HCT116 (cell line): ENCODE results near the gene CTCF. TPM values are rescaled to one million over a fixed set of nuclear protein-coding genes. Genes with fewer than 3 reads are reported as not detected.

Experiments
- ATAC-seq: fragments of 200-7000 bp; cut with Tn5 transposase; 2 replicates; pipeline ENCODE4 v1.9.1; 2020; ENCODE audit warnings: mild to moderate bottlenecking, moderate library complexity
- BruUV-seq: library from RNA; stranded (reverse); fragments of 400-500 nt; replicated peaks from 2 replicates; lab custom pipeline; 2021; lab: Mats Ljungman, UMichigan
- CTCF ChIA-PET: fragments of 300-600 bp; sonication (Branson Sonifier 250); formaldehyde crosslinking; loops from one replicate; lab custom pipeline; 2021; ENCODE audit warnings: antibody characterized with exemption; lab: Charles Lee
- POLR2A ChIA-PET: fragments of 300-600, 350-600 bp; sonication (Branson Sonifier 250); formaldehyde crosslinking; loops from one replicate; lab custom pipeline; 2021; ENCODE audit warnings: antibody characterized with exemption; lab: Charles Lee
- RAD21 ChIA-PET, 2 experiments: fragments of 300-600 bp; sonication (Branson Sonifier 250); formaldehyde crosslinking; loops; one replicate each; lab custom pipeline; 2023; ENCODE audit warnings: low total read pairs in 2 of 2; ENCODE audit not compliant: uncharacterized antibody in 2 of 2, unreplicated experiment in 2 of 2, low non-redundant PET in 1 of 2; lab: Charles Lee
- DNase-seq: peaks from one replicate; pipeline ENCODE4 v3.0.0-alpha.2; 2010; ENCODE audit warnings: low read depth, low spot score
- H2AFZ ChIP-seq: fragments of 200-600 bp; shearing (Covaris generic), sonication (generic); 2 replicates; pipeline ENCODE4 v1.6.1; 2017; ENCODE audit warnings: low read depth, mixed run types, mixed read lengths, antibody characterized with exemption, low read length; ENCODE audit not compliant: poor library complexity, severe bottlenecking
- H3K27ac ChIP-seq: 2 replicates; pipeline ENCODE4 v1.5.1; 2012; ENCODE audit warnings: low read depth, low read length
- H3K27me3 ChIP-seq: fragments of 200-600 bp; sonication (generic); 2 replicates; pipeline ENCODE4 v1.6.1; 2016; ENCODE audit warnings: mixed run types, low read length, mixed read lengths; ENCODE audit not compliant: insufficient read depth
- H3K36me3 ChIP-seq, 2 experiments: fragments of 200-500 bp in 1 of 2; fragments of 200-600 bp in 1 of 2; sonication (Bioruptor generic) in 1 of 2; sonication (generic) in 1 of 2; 2 replicates each; pipeline versions ENCODE4 v1.5.1 to v1.6.1; 2014 to 2016; ENCODE audit warnings: low read length in 2 of 2, inconsistent platforms in 1 of 2, mixed read lengths in 1 of 2, mixed run types in 1 of 2; ENCODE audit not compliant: insufficient read depth in 2 of 2, control insufficient read depth in 1 of 2
- H3K4me1 ChIP-seq, 2 experiments: fragments of 200-600 bp in 1 of 2; sonication (generic) in 1 of 2; 2 replicates each; pipeline versions ENCODE4 v1.5.1 to v1.6.1; 2012 to 2017; ENCODE audit warnings: low read length in 2 of 2, inconsistent platforms in 1 of 2, mild to moderate bottlenecking in 1 of 2, mixed read lengths in 1 of 2, mixed run types in 1 of 2, moderate library complexity in 1 of 2; ENCODE audit not compliant: insufficient read depth in 2 of 2, control insufficient read depth in 1 of 2
- H3K4me2 ChIP-seq: fragments of 200-600 bp; sonication (generic); 2 replicates; pipeline ENCODE4 v1.6.1; 2017; ENCODE audit warnings: mixed run types, low read length, mixed read lengths
- H3K4me3 ChIP-seq, 2 experiments: fragments of 200-600 bp in 1 of 2; sonication (generic) in 1 of 2; replicated peaks in 1 of 2; 2 replicates each; pipeline ENCODE4 v1.5.1; 2011 to 2016; ENCODE audit warnings: low read length in 2 of 2, control low read depth in 1 of 2, low read depth in 1 of 2, mild to moderate bottlenecking in 1 of 2, mixed read lengths in 1 of 2, mixed run types in 1 of 2
- H3K79me2 ChIP-seq: fragments of 200-600 bp; sonication (generic); 2 replicates; pipeline ENCODE4 v1.6.1; 2017; ENCODE audit warnings: mild to moderate bottlenecking, mixed run types, low read length, moderate library complexity, mixed read lengths; ENCODE audit not compliant: insufficient read depth
- H3K9ac ChIP-seq: fragments of 200-600 bp; sonication (generic); 2 replicates; pipeline ENCODE4 v1.6.1; 2016; ENCODE audit warnings: low read length, mixed read lengths
- H3K9me2 ChIP-seq: fragments of 200-600 bp; sonication (generic), shearing (Covaris generic); 2 replicates; pipeline ENCODE4 v1.6.1; 2017; ENCODE audit warnings: mixed run types, mild to moderate bottlenecking, moderate library complexity; ENCODE audit not compliant: insufficient read depth
- H3K9me3 ChIP-seq, 2 experiments: fragments of 200-500 bp in 1 of 2; fragments of 200-600 bp in 1 of 2; sonication (Bioruptor generic) in 1 of 2; sonication (generic) in 1 of 2; 2 replicates each; pipeline ENCODE4 v1.6.1; 2014 to 2017; ENCODE audit warnings: low read length in 2 of 2, mixed read lengths in 2 of 2, inconsistent platforms in 1 of 2, low read depth in 1 of 2, mild to moderate bottlenecking in 1 of 2, mixed run types in 1 of 2, moderate library complexity in 1 of 2; ENCODE audit not compliant: control insufficient read depth in 1 of 2, insufficient read depth in 1 of 2
- H4K20me1 ChIP-seq: fragments of 200-600 bp; sonication (generic), shearing (Covaris generic); 2 replicates; pipeline ENCODE4 v1.6.1; 2017; ENCODE audit warnings: mixed run types, mild to moderate bottlenecking, moderate library complexity; ENCODE audit not compliant: insufficient read depth
- CTCF ChIP-seq, 3 experiments: fragments of 200-600 bp in 1 of 3; sonication (generic) in 1 of 3; IDR thresholded peaks in 2 of 3; conservative IDR thresholded peaks in 1 of 3; 2 replicates each; pipeline ENCODE4 v1.5.1; 2012 to 2017; ENCODE audit warnings: low read depth in 2 of 3, low read length in 2 of 3, antibody characterized with exemption in 1 of 3, borderline replicate concordance in 1 of 3, control low read depth in 1 of 3, mild to moderate bottlenecking in 1 of 3, mixed read lengths in 1 of 3, mixed run types in 1 of 3, moderate library complexity in 1 of 3; ENCODE audit not compliant: insufficient read depth in 1 of 3
- ELF1 ChIP-seq: IDR thresholded peaks from 2 replicates; pipeline ENCODE4 v1.6.1; 2012; ENCODE audit warnings: low read depth, borderline replicate concordance
- MAX ChIP-seq: IDR thresholded peaks from 2 replicates; pipeline ENCODE4 v1.6.1; 2012
- ZBTB33 ChIP-seq: IDR thresholded peaks from 2 replicates; pipeline ENCODE4 v1.6.1; 2011; ENCODE audit warnings: mild to moderate bottlenecking, low read length, moderate library complexity; ENCODE audit not compliant: insufficient replicate concordance; ENCODE audit errors: extremely low read depth
- intact Hi-C: fragments of 100-400 bp; cut with micrococcal nuclease; formaldehyde crosslinking; loops from 2 replicates; pipeline ENCODE4 v1.10.0; 2022
- total RNA-seq: library from RNA; stranded (reverse); gene quantifications from one replicate; pipeline ENCODE4 v1.2.1, GENCODE V29; 2021; ENCODE audit not compliant: unreplicated experiment

CTCF gene
- total RNA-seq, 1 experiment from 2014 or later, result 48.3 TPM

- Histone ChIP-seq H3K9me3 (no peaks in the 10 kb centered on the region), H3K9ac (no peak overlapping the region)
- TF ChIP-seq MAX, result no peak
- peak in 1 of 3 experiments; percentile 24; a peak in 2 of 6 replicates for TF ChIP-seq CTCF (IDR thresholded peaks at IDR 0.05 in 2 of 3, conservative IDR thresholded peaks at IDR 0.05 in 1 of 3; ENCODE audit: borderline replicate concordance in 1 of 3, insufficient read depth in 1 of 3, low read depth in 2 of 3, low read length in 2 of 3)
- no peak for TF ChIP-seq ELF1
- no peak for TF ChIP-seq ZBTB33
- TF ChIP-seq, all 23 proteins: peak for 1
- H3K27ac ChIP-seq, result no peak overlapping the region
- H3K27me3 ChIP-seq, result no peaks in the 10 kb centered on the region
- POLR2A ChIA-PET, result no interaction called here
- no peaks in the 10 kb centered on the region for H3K79me2 ChIP-seq
- H4K20me1 ChIP-seq, result no peaks in the 10 kb centered on the region
- peaks cover 7 to 23% of the 10 kb centered on the region in 2 experiments for H3K36me3 ChIP-seq
- CTCF ChIA-PET, result interaction anchor here (1.2 to 1.9 kb wide), 2 partner anchors 17 to 23 kb away, joined by 3 to 12 read pairs; no protein-coding TSS in a partner anchor
- H3K9me2 ChIP-seq, result no peaks in the 10 kb centered on the region
- ATAC-seq (no peak), DNase-seq (no peak)
- H2AFZ ChIP-seq, result no peak overlapping the region
- RAD21 ChIA-PET, result no interaction called here
- H3K4me1 ChIP-seq, result peaks cover 0 to 20% of the 10 kb centered on the region in 2 experiments; a peak in 2 of 4 replicates
- intact Hi-C loops, result no loop called here
- no peak overlapping the region for H3K4me3 ChIP-seq
- BruUV-seq, result no TSS peak
- H3K4me2 ChIP-seq, result no peak overlapping the region
Observed at GRCh38 chr16:67544329-67544841, 17.9 kb upstream of the CTCF start.
